B cell (primary cell): ENCODE data around the gene SOWAHC.

Experiments
- EZH2 ChIP-seq: IDR thresholded peaks from 2 replicates; pipeline ENCODE4 v1.6.1; 2012; ENCODE audit warnings: borderline replicate concordance, low read depth, mild to moderate bottlenecking, moderate library complexity, low read length; ENCODE audit not compliant: insufficient read depth, poor library complexity, severe bottlenecking
- TF ChIP-seq, protein P1 (sequence below): fragments of 200-600 bp; IDR thresholded peaks from one replicate; pipeline ENCODE4 v1.8.0; 2022; ENCODE audit warnings: antibody characterized with exemption, mild to moderate bottlenecking

DNA sequence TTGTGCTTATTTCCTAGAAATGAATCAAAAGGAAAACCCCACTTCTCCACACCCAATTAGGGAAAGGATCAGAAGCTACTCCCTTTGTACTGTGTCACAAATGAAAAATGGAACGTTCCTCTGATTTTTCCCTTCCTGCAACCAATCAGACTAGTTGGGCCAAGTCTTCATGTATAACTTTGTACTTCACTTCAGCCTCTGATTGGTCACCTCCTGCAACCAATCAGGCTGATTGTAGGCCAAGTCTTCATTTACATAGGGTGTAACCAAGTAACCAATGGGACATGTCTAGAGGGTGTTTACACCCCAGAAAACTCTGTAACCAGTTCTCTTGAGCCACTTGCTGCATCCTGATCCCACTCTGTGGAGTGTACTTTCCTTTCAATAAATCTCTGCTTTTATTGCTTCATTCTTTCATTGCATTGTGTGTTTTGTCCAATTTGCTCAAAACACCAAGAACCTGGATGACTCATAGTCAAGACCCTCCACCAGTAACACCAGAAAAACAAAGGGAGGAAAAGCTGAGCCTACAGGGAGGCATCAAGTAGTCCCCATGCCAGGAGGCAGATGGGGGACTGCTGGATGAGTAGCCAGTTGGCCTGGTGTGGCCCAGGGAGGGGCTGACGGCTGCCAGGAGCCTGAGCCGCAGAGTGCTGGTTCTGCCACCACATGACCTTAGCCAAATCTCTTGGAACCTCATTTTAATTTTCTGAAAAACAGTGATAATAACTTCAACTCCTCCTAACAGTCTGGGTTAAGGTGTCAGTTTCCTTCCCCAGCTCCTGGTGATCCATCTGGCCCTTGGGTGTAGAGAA is 46.1 kb downstream of the SOWAHC start:
- TF ChIP-seq, protein P1, sequence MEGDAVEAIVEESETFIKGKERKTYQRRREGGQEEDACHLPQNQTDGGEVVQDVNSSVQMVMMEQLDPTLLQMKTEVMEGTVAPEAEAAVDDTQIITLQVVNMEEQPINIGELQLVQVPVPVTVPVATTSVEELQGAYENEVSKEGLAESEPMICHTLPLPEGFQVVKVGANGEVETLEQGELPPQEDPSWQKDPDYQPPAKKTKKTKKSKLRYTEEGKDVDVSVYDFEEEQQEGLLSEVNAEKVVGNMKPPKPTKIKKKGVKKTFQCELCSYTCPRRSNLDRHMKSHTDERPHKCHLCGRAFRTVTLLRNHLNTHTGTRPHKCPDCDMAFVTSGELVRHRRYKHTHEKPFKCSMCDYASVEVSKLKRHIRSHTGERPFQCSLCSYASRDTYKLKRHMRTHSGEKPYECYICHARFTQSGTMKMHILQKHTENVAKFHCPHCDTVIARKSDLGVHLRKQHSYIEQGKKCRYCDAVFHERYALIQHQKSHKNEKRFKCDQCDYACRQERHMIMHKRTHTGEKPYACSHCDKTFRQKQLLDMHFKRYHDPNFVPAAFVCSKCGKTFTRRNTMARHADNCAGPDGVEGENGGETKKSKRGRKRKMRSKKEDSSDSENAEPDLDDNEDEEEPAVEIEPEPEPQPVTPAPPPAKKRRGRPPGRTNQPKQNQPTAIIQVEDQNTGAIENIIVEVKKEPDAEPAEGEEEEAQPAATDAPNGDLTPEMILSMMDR = no peak
- no peak for TF ChIP-seq EZH2
